CD4-positive, CD25-positive, alpha-beta regulatory T cell (primary cell): ENCODE measurements around the gene GRAP2. TPM values are rescaled to one million over a fixed set of nuclear protein-coding genes. Genes with fewer than 3 reads are reported as not detected.
"Not testable (repeated sequence)": the region's sequence is repeated elsewhere in the genome, so short reads cannot be mapped to it uniquely, and the experiment has no call there.

Experiments used
- ATAC-seq, 2 donors: fragments of 150-1000 bp; cut with Tn5 transposase; one replicate each; pipeline ENCODE4 v1.10.0; 2021; ENCODE audit warnings: low read depth in 2 of 2, moderate number of reproducible peaks in 2 of 2, moderate library complexity in 1 of 2
- DNase-seq, 3 donors: peaks; one replicate each; pipeline versions ENCODE4 v3.0.0 to v3.0.0-alpha.2; 2012 to 2022; ENCODE audit warnings: mixed read lengths in 1 of 3
- H3K27ac ChIP-seq: one replicate; pipeline ENCODE4 v1.7.0; 2013; ENCODE audit warnings: mild to moderate bottlenecking, low read length; ENCODE audit not compliant: insufficient read depth, poor library complexity, severe bottlenecking
- H3K27me3 ChIP-seq: one replicate; pipeline ENCODE4 v1.7.0; 2013; ENCODE audit warnings: low read length; ENCODE audit not compliant: control insufficient read depth, insufficient read depth
- H3K36me3 ChIP-seq: one replicate; pipeline ENCODE4 v1.7.0; 2013; ENCODE audit warnings: mild to moderate bottlenecking, low read length, moderate library complexity; ENCODE audit not compliant: control insufficient read depth, insufficient read depth
- H3K4me1 ChIP-seq: 2 replicates; pipeline ENCODE4 v1.7.0; 2013; ENCODE audit warnings: mild to moderate bottlenecking, low read length; ENCODE audit not compliant: insufficient read depth, control insufficient read depth, poor library complexity, severe bottlenecking
- H3K4me3 ChIP-seq: one replicate; pipeline ENCODE4 v1.7.0; 2013; ENCODE audit warnings: low read depth, mild to moderate bottlenecking, low read length, moderate library complexity
- H3K9me3 ChIP-seq, 2 experiments: 1 replicate in 1 of 2; 2 replicates in 1 of 2; pipeline ENCODE4 v1.7.0; 2013; ENCODE audit warnings: low read length in 2 of 2, mild to moderate bottlenecking in 1 of 2, moderate library complexity in 1 of 2; ENCODE audit not compliant: control insufficient read depth in 2 of 2
- H3K27ac Mint-ChIP-seq, 3 donors: one replicate each; pipeline ENCODE4 v1.8.0; 2020 to 2022; ENCODE audit warnings: mild to moderate bottlenecking in 3 of 3, mixed read lengths in 3 of 3, moderate library complexity in 2 of 3
- H3K27me3 Mint-ChIP-seq: one replicate; pipeline ENCODE4 v1.8.0; 2022; ENCODE audit warnings: mild to moderate bottlenecking, mixed read lengths
- H3K36me3 Mint-ChIP-seq: one replicate; pipeline ENCODE4 v1.8.0; 2020; ENCODE audit warnings: mixed read lengths
- H3K4me1 Mint-ChIP-seq, 4 donors: one replicate each; pipeline ENCODE4 v1.8.0; 2020 to 2022; ENCODE audit warnings: mixed read lengths in 4 of 4, mild to moderate bottlenecking in 1 of 4
- H3K4me3 Mint-ChIP-seq, 4 donors: one replicate each; pipeline ENCODE4 v1.8.0; 2020 to 2022; ENCODE audit warnings: mild to moderate bottlenecking in 4 of 4, mixed read lengths in 4 of 4, moderate library complexity in 3 of 4
- H3K9me3 Mint-ChIP-seq, 7 donors: one replicate each; pipeline ENCODE4 v1.8.0; 2020 to 2022; ENCODE audit warnings: mixed read lengths in 7 of 7, mild to moderate bottlenecking in 3 of 7, moderate library complexity in 2 of 7
- polyA plus RNA-seq, 4 donors: library from polyadenylated mRNA; unstranded; fragments of 300-500 nt; fragmentation: Illumina TruSeq; gene quantifications; one replicate each; pipeline ENCODE4 v1.2.3, GENCODE V29; 2021
- total RNA-seq: library from RNA; stranded (reverse); gene quantifications from one replicate; pipeline ENCODE4 v1.2.3, GENCODE V29; 2022

The GRAP2 gene
- total and polyA plus RNA-seq, 5 donors from 2014 or later: 48.9 to 160 (median 55.3) TPM

DNA sequence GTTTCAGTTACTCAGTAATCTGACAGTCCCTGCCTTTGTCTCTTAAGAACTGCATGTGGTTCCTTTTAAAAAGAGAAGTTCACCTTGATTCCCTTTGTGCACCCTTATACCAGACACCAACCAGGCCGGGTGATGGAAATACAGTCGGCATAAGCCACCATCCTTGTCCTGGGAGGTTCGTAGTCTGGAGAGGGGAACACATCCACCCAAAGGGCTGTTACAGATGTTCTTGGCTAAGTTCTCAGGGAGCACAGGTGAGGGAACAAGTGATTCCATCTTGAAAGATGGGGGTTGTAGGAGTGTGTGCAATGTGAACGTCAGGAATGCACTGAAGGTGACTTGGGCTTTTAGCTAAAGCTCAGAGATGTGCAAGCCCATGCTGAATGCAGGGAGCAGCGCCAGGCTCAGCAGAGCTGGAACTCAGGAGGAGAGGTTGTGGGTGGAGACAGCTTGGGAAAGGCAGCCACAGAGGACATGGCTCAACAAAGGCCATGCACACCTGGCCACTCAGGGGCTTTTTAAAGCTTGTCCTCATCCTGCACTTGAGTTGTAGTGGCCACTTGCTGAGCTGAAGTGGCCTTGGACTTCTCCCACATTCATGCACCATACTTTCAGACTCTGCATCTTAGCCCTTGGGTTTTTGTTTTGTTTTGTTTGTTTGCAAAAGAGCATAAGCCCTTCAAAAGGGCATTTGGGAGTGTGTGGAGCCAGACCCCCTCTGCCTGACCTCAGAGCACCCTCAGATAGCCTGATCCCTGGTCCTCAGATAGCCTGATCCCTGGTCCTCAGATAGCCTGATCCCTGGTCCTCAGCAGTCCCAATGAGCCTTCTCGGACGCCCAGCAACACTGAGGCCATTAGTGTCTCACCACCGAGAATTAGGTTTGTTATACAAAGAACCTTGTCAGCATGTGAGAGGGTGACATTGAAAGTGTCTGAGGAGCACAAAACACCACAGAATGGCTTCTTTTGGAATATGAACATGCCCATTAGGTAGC lies 46.6 kb downstream of the GRAP2 start:
- H3K4me1 Mint-ChIP-seq: peaks cover 48 to 98% (median 76%) of the 10 kb centered on the region in 4 donors
- no peak for DNase-seq
- H3K27me3 Mint-ChIP-seq: no peaks in the 10 kb centered on the region
- no peaks in the 10 kb centered on the region for H3K27me3 ChIP-seq
- peaks cover 85% of the 10 kb centered on the region for H3K4me1 ChIP-seq
- H3K27ac ChIP-seq: peak overlapping the region; percentile 36
- no peak for ATAC-seq
- H3K4me3 ChIP-seq: peak overlapping the region; percentile 50
- H3K36me3 ChIP-seq: peaks cover 37% of the 10 kb centered on the region
- H3K9me3 Mint-ChIP-seq: no peaks in the 10 kb centered on the region
- peaks cover 41% of the 10 kb centered on the region for H3K36me3 Mint-ChIP-seq
- peak overlapping the region; percentile 75 to 90 (median 80) for H3K27ac Mint-ChIP-seq
- no peaks in the 10 kb centered on the region for H3K9me3 ChIP-seq
- peak overlapping the region in 3 of 4 donors; percentile 26 to 70 (median 40) for H3K4me3 Mint-ChIP-seq

DNA sequence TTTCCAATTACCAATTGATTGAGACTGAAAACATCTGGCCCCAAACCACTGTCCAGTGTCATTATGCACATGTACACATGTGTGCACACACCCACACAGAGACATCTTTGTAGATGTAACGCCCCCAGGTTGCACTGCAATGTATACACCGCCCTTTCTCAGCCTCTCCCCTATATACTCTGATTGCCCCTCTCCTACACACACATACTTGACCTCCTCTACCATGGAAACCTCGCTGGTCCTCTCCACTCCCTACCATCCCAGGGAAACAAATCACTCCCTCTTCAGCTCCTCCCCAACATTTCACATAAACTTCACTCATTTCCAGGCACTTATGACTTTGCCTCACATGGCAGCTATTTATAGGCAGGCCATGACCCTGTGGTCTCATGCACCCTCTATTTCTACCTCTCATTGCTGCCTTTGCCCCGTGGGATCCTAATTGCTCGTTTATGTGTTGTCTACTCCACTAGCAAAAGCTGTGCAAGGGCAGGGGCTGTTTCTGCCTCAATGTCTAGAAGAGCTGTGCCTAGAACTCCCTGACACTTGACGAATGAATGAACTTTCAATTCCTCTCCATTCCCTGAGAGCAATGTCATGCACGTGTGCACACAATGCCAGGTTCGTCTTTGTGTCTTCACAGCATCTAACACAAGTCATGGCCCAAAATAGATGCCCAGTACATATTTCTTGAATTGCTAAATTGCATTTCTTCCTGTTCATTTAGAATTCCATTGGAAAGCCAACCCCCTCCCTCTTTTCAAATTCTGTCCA lies 49.3 kb downstream of the GRAP2 start:
- Mint-ChIP-seq H3K9me3 (no peaks in the 10 kb centered on the region), H3K4me3 (peak overlapping the region in 3 of 4 donors; percentile 2 to 79 (median 45)), H3K27ac (peak overlapping the region; percentile 76 to 90 (median 82)), H3K27me3 (no peaks in the 10 kb centered on the region), H3K36me3 (peaks cover 53% of the 10 kb centered on the region), H3K4me1 (peaks cover 38 to 97% (median 72%) of the 10 kb centered on the region in 4 donors)
- Histone ChIP-seq H3K4me1 (peaks cover 85% of the 10 kb centered on the region), H3K4me3 (no peak overlapping the region), H3K9me3 (no peaks in the 10 kb centered on the region), H3K36me3 (peaks cover 42% of the 10 kb centered on the region), H3K27ac (peak overlapping the region; percentile 15), H3K27me3 (no peaks in the 10 kb centered on the region)
- ATAC-seq (no peak), DNase-seq (no peak)

DNA sequence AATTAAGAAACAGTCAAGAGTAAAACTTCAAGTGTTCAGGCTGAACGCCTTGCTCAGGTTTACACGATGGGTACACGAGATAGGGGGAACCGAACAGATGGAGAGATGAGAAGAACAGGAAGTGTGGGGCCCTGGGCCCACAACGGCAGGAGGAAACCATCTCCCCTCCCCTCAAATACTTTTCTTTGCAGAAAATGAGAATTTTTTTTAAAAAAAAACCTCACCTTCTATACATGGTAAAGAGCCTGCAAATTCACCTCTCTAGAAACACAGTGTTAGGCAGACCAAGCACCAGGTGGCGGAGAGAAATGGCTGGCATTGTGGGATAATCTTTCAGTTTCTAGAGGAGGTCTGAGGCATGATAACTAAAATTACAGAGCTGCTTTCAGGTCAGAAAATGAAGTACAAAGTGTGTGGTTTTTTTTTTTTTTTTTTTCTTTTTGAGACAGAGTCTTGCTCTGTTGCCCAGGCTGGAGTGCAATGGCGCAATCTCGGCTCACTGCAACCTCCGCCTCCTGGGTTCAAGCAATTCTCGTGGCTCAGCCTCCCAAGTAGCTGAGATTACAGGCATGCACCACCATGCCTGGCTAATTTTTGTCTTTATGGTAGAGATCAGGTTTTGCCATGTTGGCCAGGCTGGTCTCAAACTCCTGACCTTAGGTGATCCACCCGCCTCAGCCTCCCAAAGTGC lies 50.9 kb downstream of the GRAP2 start:
- Mint-ChIP-seq H3K4me1 (peaks cover 33 to 91% (median 69%) of the 10 kb centered on the region in 4 donors), H3K27ac (peak overlapping the region; percentile 90 to 96 (median 94)), H3K36me3 (peaks cover 56% of the 10 kb centered on the region), H3K4me3 (peak overlapping the region; percentile 73 to 81 (median 77))
- peak; percentile 13 to 72 (median 55) for DNase-seq
- H3K9me3 ChIP-seq, H3K27me3 ChIP-seq, H3K9me3 Mint-ChIP-seq, H3K27me3 Mint-ChIP-seq: not testable (repeated sequence)
- Histone ChIP-seq H3K36me3 (peaks cover 45% of the 10 kb centered on the region), H3K4me1 (peaks cover 78% of the 10 kb centered on the region), H3K27ac (peak overlapping the region; percentile 68), H3K4me3 (peak overlapping the region; percentile 42)
- peak; percentile 55 to 57 for ATAC-seq

DNA sequence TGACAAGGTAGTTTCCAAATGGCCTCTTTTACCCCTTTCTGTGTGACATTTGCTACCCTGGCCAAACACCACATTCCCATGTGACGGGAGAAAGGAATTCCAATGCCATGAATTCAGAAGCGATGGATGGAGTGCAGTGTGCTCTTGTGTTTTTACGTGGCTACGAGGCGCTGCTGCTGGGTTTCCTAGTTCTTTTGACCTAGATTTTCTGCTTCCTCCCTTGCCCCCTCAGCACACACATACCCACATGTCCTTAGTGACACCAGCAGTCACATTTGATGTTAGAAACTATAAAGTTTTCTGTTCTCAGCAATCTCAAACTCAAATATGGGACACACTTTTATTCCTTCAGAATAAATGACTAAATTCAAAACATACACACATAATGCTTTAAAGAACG lies 51.5 kb downstream of the GRAP2 start:
- ATAC-seq (no peak), DNase-seq (no peak)
- H3K4me1 Mint-ChIP-seq: peaks cover 33 to 91% (median 68%) of the 10 kb centered on the region in 4 donors
- Histone ChIP-seq H3K27ac (peak overlapping the region; percentile 45), H3K4me1 (peaks cover 77% of the 10 kb centered on the region), H3K4me3 (peak overlapping the region; percentile 28), H3K36me3 (peaks cover 45% of the 10 kb centered on the region), H3K27me3 (no peaks in the 10 kb centered on the region), H3K9me3 (no peaks in the 10 kb centered on the region)
- H3K9me3 Mint-ChIP-seq: peaks cover 0 to 1% (median 0%) of the 10 kb centered on the region in 7 donors
- H3K4me3 Mint-ChIP-seq: peak overlapping the region; percentile 73 to 81 (median 77)
- no peaks in the 10 kb centered on the region for H3K27me3 Mint-ChIP-seq
- H3K36me3 Mint-ChIP-seq: peaks cover 62% of the 10 kb centered on the region
- peak overlapping the region; percentile 90 to 96 (median 94) for H3K27ac Mint-ChIP-seq

DNA sequence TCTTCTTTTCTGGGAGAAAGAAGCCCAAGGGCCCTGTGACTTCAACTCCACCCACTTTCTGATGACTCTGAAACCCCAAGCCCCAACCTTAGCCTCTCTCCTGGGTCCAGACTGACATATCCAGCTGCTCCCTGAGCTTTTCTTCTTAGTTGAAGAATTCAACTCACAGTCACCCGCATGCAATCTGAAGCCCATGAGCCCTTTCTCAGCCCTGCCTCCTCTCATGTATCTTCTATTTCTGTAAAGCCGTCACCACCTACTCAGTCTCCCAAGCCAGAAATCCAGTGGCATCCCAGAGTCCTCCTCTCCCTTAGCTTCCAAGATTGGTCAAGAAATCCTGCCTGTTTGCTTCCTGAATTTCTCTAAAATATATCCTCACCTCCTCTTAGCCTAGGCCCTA lies 52.2 kb downstream of the GRAP2 start:
- peak overlapping the region; percentile 60 to 94 (median 90) for H3K27ac Mint-ChIP-seq
- Histone ChIP-seq H3K4me3 (no peak overlapping the region), H3K27me3 (no peaks in the 10 kb centered on the region), H3K9me3 (no peaks in the 10 kb centered on the region), H3K4me1 (peaks cover 72% of the 10 kb centered on the region), H3K27ac (peak overlapping the region; percentile 17), H3K36me3 (peaks cover 46% of the 10 kb centered on the region)
- DNase-seq (no peak), ATAC-seq (no peak)
- H3K36me3 Mint-ChIP-seq: peaks cover 68% of the 10 kb centered on the region
- no peaks in the 10 kb centered on the region for H3K27me3 Mint-ChIP-seq
- peaks cover 0 to 1% (median 0%) of the 10 kb centered on the region in 7 donors for H3K9me3 Mint-ChIP-seq
- peak overlapping the region; percentile 53 to 79 (median 74) for H3K4me3 Mint-ChIP-seq
- H3K4me1 Mint-ChIP-seq: peaks cover 33 to 90% (median 69%) of the 10 kb centered on the region in 4 donors

DNA sequence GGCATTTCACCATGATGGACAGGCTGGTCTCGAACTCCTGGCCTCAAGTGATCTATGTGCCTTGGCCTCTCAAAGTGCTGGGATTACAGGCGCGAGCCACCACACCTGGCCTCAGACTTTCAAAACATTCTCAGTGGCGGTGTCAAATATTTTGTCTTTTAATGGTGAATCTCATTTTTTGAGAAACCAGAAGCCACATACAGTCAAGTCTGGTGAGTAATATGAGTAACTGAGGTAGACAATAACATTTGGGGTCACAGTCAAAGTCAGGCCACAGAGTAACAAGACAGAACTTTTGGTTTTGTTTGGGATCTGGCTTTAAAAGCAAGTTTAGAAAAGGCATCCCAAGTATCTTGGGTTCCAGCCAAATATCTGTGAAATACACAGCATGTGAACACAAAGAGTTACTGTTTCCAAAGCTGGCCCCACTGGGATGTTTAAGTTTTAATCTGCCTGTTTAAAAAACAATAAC lies 53.7 kb downstream of the GRAP2 start:
- Mint-ChIP-seq H3K4me3 (no peak overlapping the region), H3K27ac (peak overlapping the region in 2 of 3 donors; percentile 56 to 63), H3K36me3 (peaks cover 72% of the 10 kb centered on the region), H3K9me3 (peaks cover 0 to 1% (median 0%) of the 10 kb centered on the region in 7 donors), H3K27me3 (no peaks in the 10 kb centered on the region), H3K4me1 (peaks cover 27 to 90% (median 69%) of the 10 kb centered on the region in 4 donors)
- peaks cover 74% of the 10 kb centered on the region for H3K4me1 ChIP-seq
- ATAC-seq (peak in 1 of 2 donors; percentile 29), DNase-seq (peak in 1 of 3 donors; percentile 67)
- H3K9me3 ChIP-seq: no peaks in the 10 kb centered on the region
- H3K27ac ChIP-seq: peak overlapping the region; percentile 29
- no peaks in the 10 kb centered on the region for H3K27me3 ChIP-seq
- peaks cover 49% of the 10 kb centered on the region for H3K36me3 ChIP-seq
- no peak overlapping the region for H3K4me3 ChIP-seq

DNA sequence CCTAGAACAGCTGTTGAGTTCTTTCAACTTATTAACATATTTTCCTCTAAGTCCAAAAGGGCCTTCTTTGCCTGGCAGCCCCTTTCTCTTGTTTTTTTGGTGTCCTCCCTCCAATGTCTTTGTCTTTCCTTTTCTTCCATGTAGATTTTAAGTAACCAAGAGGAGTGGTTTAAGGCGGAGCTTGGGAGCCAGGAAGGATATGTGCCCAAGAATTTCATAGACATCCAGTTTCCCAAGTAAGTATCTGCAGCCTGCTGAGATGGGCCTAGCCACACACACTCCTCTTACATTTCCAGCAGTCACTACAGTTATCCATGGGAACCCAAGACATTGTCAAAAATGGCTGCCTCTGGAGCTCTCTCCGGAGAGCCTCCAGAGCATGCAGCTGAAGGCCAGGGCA lies 54.8 kb downstream of the GRAP2 start:
- Histone ChIP-seq H3K27ac (peak overlapping the region; percentile 17), H3K36me3 (peaks cover 50% of the 10 kb centered on the region), H3K9me3 (no peaks in the 10 kb centered on the region), H3K4me3 (no peak overlapping the region), H3K27me3 (no peaks in the 10 kb centered on the region), H3K4me1 (peaks cover 74% of the 10 kb centered on the region)
- Mint-ChIP-seq H3K4me1 (peaks cover 28 to 90% (median 70%) of the 10 kb centered on the region in 4 donors), H3K36me3 (peaks cover 71% of the 10 kb centered on the region), H3K9me3 (peaks cover 0 to 1% (median 0%) of the 10 kb centered on the region in 7 donors), H3K27ac (peak overlapping the region; percentile 73 to 82 (median 74)), H3K4me3 (peak overlapping the region in 3 of 4 donors; percentile 29 to 51 (median 33)), H3K27me3 (no peaks in the 10 kb centered on the region)
- ATAC-seq (no peak), DNase-seq (no peak)
